Upper lobe of left lung (tissue), 4 donors: ENCODE results near the gene IFTAP.

Source experiments
- CTCF ChIP-seq, 6 experiments: fragments of 450-650 bp in 4 of 6; fragments of 200-600 bp in 2 of 6; sonication (generic) in 2 of 6; IDR thresholded peaks; one replicate each; pipeline ENCODE4 v1.5.1; 2016 to 2019; ENCODE audit warnings: antibody characterized with exemption in 6 of 6
- EP300 ChIP-seq, 4 donors: sonication (generic); formaldehyde crosslinking; IDR thresholded peaks; one replicate each; pipeline ENCODE4 v1.5.1; 2017; ENCODE audit warnings: antibody characterized with exemption in 4 of 4, control low read depth in 2 of 4
- POLR2A ChIP-seq, 4 donors: fragments of 450-650 bp; IDR thresholded peaks; one replicate each; pipeline ENCODE4 v1.5.1; 2016 to 2017; ENCODE audit warnings: antibody characterized with exemption in 4 of 4, mild to moderate bottlenecking in 2 of 4
- POLR2AphosphoS5 ChIP-seq, 2 donors: sonication (generic); formaldehyde crosslinking; IDR thresholded peaks; one replicate each; pipeline ENCODE4 v1.5.1; 2017; ENCODE audit warnings: antibody characterized with exemption in 2 of 2

GRCh38 chr11:36699271-36699670 lies 105.0 kb downstream of the IFTAP start:
- no peak for TF ChIP-seq POLR2A (IDR thresholded peaks at IDR 0.05)
- TF ChIP-seq CTCF (IDR thresholded peaks at IDR 0.05), result no peak
- no peak for TF ChIP-seq EP300 (IDR thresholded peaks at IDR 0.05)
- TF ChIP-seq POLR2AphosphoS5 (IDR thresholded peaks at IDR 0.05), result no peak
